ENCODE data around the gene ACR. TPM values are rescaled to one million over a fixed set of nuclear protein-coding genes. Genes with fewer than 3 reads are reported as not detected.
A peak's percentile ranks its signal among the peaks of the same experiment; 100 is the strongest.

ACR gene
- 1 to 10 TPM in 1 of 4 donors, under 1 TPM in 1, not detected in 2; 0.27 to 1.4 TPM for total RNA-seq

- H3K27me3 ChIP-seq, result no peaks in the 10 kb centered on the region
- intact Hi-C loops (cut with DNase I), result no loop called here
- no peaks in the 10 kb centered on the region for H3K9me3 ChIP-seq
- H3K27ac ChIP-seq, result no peak within 1 kb of the TSS
- H3K4me1 ChIP-seq, result no peaks in the 10 kb centered on the region
- no peaks in the 10 kb centered on the region for H3K36me3 ChIP-seq
- no peak for DNase-seq
- TF ChIP-seq POLR2A (IDR thresholded peaks at IDR 0.05) (no peak), CTCF (IDR thresholded peaks at IDR 0.05) (no peak)
- H3K4me3 ChIP-seq (replicated peaks in 1 of 3), result no peak within 1 kb of the TSS
- WGBS, 2 donors, result 78 to 89% methylated on average over 11 to 13 of the region's 13 CpGs
Observed at GRCh38 chr22:50737728-50738648, at the start of gene ACR. TSS of gene ACR (plus strand) at chr22:50738204. CDS start at chr22:50738236, 32 bp downstream.

GRCh38 chr22:50688448-50688847, 49.6 kb upstream of the ACR start:
- Histone ChIP-seq H3K9me3 (no peaks in the 10 kb centered on the region), H3K4me3 (replicated peaks in 1 of 3) (no peak overlapping the region), H3K36me3 (no peaks in the 10 kb centered on the region), H3K27ac (no peak overlapping the region), H3K27me3 (no peaks in the 10 kb centered on the region), H3K4me1 (no peaks in the 10 kb centered on the region)
- WGBS, 2 donors, result 93 to 100% methylated on average over 4 to 5 of the region's 5 CpGs
- intact Hi-C loops (cut with DNase I), result no loop called here
- no peak for DNase-seq
- TF ChIP-seq CTCF (IDR thresholded peaks at IDR 0.05) (no peak), POLR2A (IDR thresholded peaks at IDR 0.05) (no peak)

- H3K4me1 ChIP-seq, result peaks cover 0 to under 1% of the 10 kb centered on the region in 2 donors
- H3K27me3 ChIP-seq, result no peaks in the 10 kb centered on the region
- WGBS, 2 donors, result 20 to 24% methylated on average over 2 of the region's 2 CpGs
- no peak overlapping the region for H3K4me3 ChIP-seq (replicated peaks in 1 of 3)
- intact Hi-C loops (cut with DNase I), result no loop called here
- no peaks in the 10 kb centered on the region for H3K9me3 ChIP-seq
- H3K36me3 ChIP-seq, result no peaks in the 10 kb centered on the region
- no peak for TF ChIP-seq POLR2A (IDR thresholded peaks at IDR 0.05)
- peak in 4 of 6 experiments; percentile 24 to 28 (median 28) for TF ChIP-seq CTCF (IDR thresholded peaks at IDR 0.05)
- H3K27ac ChIP-seq, result no peak overlapping the region
- DNase-seq, result peak in 1 of 2 donors; percentile 8
Observed at GRCh38 chr22:50691521-50691920, 46.5 kb upstream of the ACR start.

- Histone ChIP-seq H3K36me3 (no peaks in the 10 kb centered on the region), H3K4me1 (peaks cover 14 to 15% of the 10 kb centered on the region in 2 donors), H3K4me3 (replicated peaks in 1 of 3) (no peak overlapping the region), H3K27ac (no peak overlapping the region), H3K9me3 (no peaks in the 10 kb centered on the region), H3K27me3 (no peaks in the 10 kb centered on the region)
- 84 to 90% methylated on average over 6 of the region's 6 CpGs for WGBS, 2 donors
- intact Hi-C loops (cut with DNase I), result no loop called here
- TF ChIP-seq CTCF (IDR thresholded peaks at IDR 0.05) (no peak), POLR2A (IDR thresholded peaks at IDR 0.05) (no peak)
- DNase-seq, result no peak
Observed at GRCh38 chr22:50693462-50693861, 44.5 kb upstream of the ACR start.

- Histone ChIP-seq H3K9me3 (no peaks in the 10 kb centered on the region), H3K4me3 (replicated peaks in 1 of 3) (no peak overlapping the region), H3K27me3 (no peaks in the 10 kb centered on the region), H3K36me3 (no peaks in the 10 kb centered on the region), H3K27ac (no peak overlapping the region), H3K4me1 (peaks cover 14 to 15% of the 10 kb centered on the region in 2 donors)
- no peak for DNase-seq
- intact Hi-C loops (cut with DNase I), result no loop called here
- TF ChIP-seq POLR2A (IDR thresholded peaks at IDR 0.05), result no peak
- no peak for TF ChIP-seq CTCF (IDR thresholded peaks at IDR 0.05)
- 59 to 79% methylated on average over 3 of the region's 3 CpGs for WGBS, 2 donors
Observed at GRCh38 chr22:50694099-50694605, 43.9 kb upstream of the ACR start.
